Measurements from ENCODE around the gene ZNF236. TPM values are rescaled to one million over a fixed set of nuclear protein-coding genes. Genes with fewer than 3 reads are reported as not detected.

Gene ZNF236
- total and polyA plus RNA-seq, 4 donors = 0.83 to 8.2 (median 5.0) TPM

DNA sequence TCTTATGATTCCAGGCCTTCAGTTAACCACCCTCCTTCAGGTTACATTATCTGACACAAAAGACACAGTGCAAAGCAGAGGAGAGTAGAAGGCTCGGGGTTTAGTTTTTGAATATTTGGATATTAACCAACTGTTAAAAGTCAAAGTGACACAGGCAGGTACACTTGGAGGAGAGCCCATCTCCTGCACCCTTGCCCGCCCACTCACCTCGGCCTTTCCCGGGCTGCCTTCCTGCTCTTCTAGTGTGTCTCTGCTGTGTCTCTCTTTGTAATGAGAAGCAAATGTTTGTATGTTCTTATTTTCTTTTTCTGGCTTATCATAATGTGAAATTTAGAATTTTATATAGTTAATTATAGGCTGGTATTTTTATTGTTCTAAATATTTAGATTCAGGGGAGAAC, 35.1 kb downstream of the ZNF236 start:
- Histone ChIP-seq H3K36me3 (ENCODE audit: control insufficient read depth in 4 of 4, insufficient read depth in 3 of 4, low read depth in 1 of 4, low read length in 3 of 4) (peaks cover 0 to 14% (median 5%) of the 10 kb centered on the region in 4 donors), H3K27me3 (ENCODE audit: control insufficient read depth in 4 of 4, insufficient read depth in 4 of 4, low read length in 3 of 4) (no peaks in the 10 kb centered on the region), H3K27ac (ENCODE audit: low read depth in 1 of 2, low read length in 2 of 2) (no peak overlapping the region), H3K9ac (ENCODE audit: low read depth in 1 of 2, low read length in 2 of 2) (no peak overlapping the region), H3K4me1 (ENCODE audit: control insufficient read depth in 4 of 4, insufficient read depth in 4 of 4, low read length in 3 of 4) (peaks cover 0 to 8% (median 5%) of the 10 kb centered on the region in 4 donors), H3K9me3 (ENCODE audit: control insufficient read depth in 4 of 4, low read length in 3 of 4) (no peaks in the 10 kb centered on the region), H3K4me3 (ENCODE audit: low read depth in 1 of 3, low read length in 3 of 3) (no peak overlapping the region)
- DNase-seq (ENCODE audit: low spot score) = no peak
- TF ChIP-seq EGR1 (IDR thresholded peaks at IDR 0.05; ENCODE audit: low read depth in 2 of 2) (peak; percentile 80 to 81), NR2F2 (IDR thresholded peaks at IDR 0.05) (no peak), HNF4A (conservative IDR thresholded peaks at IDR 0.05) (peak in 1 of 2 donors; percentile 9), GABPA (IDR thresholded peaks at IDR 0.05 in 1 of 2, conservative IDR thresholded peaks at IDR 0.05 in 1 of 2) (no peak), RAD21 (IDR thresholded peaks at IDR 0.05) (no peak)
- TF ChIP-seq, protein P1, sequence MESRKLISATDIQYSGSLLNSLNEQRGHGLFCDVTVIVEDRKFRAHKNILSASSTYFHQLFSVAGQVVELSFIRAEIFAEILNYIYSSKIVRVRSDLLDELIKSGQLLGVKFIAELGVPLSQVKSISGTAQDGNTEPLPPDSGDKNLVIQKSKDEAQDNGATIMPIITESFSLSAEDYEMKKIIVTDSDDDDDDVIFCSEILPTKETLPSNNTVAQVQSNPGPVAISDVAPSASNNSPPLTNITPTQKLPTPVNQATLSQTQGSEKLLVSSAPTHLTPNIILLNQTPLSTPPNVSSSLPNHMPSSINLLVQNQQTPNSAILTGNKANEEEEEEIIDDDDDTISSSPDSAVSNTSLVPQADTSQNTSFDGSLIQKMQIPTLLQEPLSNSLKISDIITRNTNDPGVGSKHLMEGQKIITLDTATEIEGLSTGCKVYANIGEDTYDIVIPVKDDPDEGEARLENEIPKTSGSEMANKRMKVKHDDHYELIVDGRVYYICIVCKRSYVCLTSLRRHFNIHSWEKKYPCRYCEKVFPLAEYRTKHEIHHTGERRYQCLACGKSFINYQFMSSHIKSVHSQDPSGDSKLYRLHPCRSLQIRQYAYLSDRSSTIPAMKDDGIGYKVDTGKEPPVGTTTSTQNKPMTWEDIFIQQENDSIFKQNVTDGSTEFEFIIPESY (IDR thresholded peaks at IDR 0.05) = no peak
- WGBS = 37% methylated on average over 4 of the region's 4 CpGs

DNA sequence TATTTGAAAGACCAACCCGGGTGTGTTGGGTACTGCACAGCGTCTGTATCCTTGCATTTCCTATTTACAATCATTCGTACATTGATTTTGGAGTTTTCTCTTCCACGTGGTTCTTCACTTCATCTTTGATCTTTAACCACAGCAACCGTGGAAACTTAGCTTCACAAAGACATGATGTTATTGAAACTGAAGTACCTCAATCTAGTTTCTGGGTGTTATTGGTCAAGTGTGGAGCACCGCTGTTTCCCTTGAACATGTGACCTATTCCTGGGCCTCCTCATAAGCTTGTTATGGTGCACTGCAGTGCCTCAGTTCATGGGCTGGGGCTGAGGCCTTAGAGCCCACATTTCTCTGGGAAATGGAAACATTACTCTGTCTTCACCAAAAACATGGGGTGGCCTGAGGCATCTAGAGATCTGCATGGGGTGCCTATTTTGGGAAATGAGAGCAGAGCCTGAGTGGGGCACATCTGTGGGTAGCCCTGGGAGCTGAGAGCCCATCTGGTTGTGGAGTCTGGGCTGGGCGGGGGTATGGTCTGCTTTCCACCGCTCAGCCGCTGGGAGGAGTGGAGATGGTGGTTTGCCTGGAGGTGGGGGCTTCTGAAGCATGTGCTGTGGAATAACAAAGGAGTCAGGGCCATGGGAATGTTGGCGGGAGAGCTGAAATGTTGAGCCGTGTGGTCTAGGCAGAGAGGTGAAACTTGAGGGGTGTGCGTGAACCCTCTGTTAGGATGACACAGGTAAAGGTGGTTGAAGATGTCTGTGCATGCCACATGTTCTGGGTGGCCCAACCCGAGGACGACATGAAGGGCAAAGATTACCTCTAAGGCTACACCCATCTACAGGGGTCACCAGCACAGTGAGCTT, 37.4 kb downstream of the ZNF236 start:
- H3K36me3 ChIP-seq (ENCODE audit: control insufficient read depth in 4 of 4, insufficient read depth in 3 of 4, low read depth in 1 of 4, low read length in 3 of 4) = peaks cover 0 to 16% (median 5%) of the 10 kb centered on the region in 4 donors
- H3K27me3 ChIP-seq (ENCODE audit: control insufficient read depth in 4 of 4, insufficient read depth in 4 of 4, low read length in 3 of 4) = no peaks in the 10 kb centered on the region
- 93% methylated on average over 14 of the region's 14 CpGs for WGBS
- H3K9me3 ChIP-seq (ENCODE audit: control insufficient read depth in 4 of 4, low read length in 3 of 4) = no peaks in the 10 kb centered on the region
- H3K4me3 ChIP-seq (ENCODE audit: low read depth in 1 of 3, low read length in 3 of 3) = no peak overlapping the region
- peaks cover 0 to 8% (median 5%) of the 10 kb centered on the region in 4 donors for H3K4me1 ChIP-seq (ENCODE audit: control insufficient read depth in 4 of 4, insufficient read depth in 4 of 4, low read length in 3 of 4)
- TF ChIP-seq RXRA (IDR thresholded peaks at IDR 0.05) (no peak), RAD21 (IDR thresholded peaks at IDR 0.05) (no peak), EGR1 (IDR thresholded peaks at IDR 0.05; ENCODE audit: low read depth in 2 of 2) (no peak), TAF1 (conservative IDR thresholded peaks at IDR 0.05) (no peak)
- TF ChIP-seq, protein P2, sequence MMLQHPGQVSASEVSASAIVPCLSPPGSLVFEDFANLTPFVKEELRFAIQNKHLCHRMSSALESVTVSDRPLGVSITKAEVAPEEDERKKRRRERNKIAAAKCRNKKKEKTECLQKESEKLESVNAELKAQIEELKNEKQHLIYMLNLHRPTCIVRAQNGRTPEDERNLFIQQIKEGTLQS (IDR thresholded peaks at IDR 0.05) = no peak
- H3K27ac ChIP-seq (ENCODE audit: low read depth in 1 of 2, low read length in 2 of 2) = no peak overlapping the region
- no peak overlapping the region for H3K9ac ChIP-seq (ENCODE audit: low read depth in 1 of 2, low read length in 2 of 2)
- DNase-seq (ENCODE audit: low spot score) = no peak

DNA sequence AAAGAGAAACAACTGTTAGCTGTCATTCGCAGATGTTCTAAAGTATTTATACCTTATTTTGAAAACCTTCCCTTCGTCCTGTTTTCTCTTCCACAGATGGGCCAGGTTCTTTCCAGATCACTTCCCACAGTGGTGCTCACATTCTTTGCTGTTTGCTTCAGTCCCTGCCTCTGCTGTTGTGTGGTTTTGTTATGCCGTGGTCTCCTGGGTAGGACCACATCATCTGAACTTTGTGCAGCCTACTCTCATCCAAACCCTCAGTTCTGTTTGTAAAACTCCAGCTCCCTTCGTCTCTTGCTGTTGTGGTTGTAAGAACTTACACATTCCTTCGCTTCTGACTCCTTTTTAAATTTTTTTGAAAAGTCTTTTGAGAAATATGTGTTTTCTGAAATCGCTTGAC, 38.1 kb downstream of the ZNF236 start:
- DNase-seq (ENCODE audit: low spot score) = no peak
- H3K4me3 ChIP-seq (ENCODE audit: low read depth in 1 of 3, low read length in 3 of 3) = no peak overlapping the region
- TF ChIP-seq, protein P3, sequence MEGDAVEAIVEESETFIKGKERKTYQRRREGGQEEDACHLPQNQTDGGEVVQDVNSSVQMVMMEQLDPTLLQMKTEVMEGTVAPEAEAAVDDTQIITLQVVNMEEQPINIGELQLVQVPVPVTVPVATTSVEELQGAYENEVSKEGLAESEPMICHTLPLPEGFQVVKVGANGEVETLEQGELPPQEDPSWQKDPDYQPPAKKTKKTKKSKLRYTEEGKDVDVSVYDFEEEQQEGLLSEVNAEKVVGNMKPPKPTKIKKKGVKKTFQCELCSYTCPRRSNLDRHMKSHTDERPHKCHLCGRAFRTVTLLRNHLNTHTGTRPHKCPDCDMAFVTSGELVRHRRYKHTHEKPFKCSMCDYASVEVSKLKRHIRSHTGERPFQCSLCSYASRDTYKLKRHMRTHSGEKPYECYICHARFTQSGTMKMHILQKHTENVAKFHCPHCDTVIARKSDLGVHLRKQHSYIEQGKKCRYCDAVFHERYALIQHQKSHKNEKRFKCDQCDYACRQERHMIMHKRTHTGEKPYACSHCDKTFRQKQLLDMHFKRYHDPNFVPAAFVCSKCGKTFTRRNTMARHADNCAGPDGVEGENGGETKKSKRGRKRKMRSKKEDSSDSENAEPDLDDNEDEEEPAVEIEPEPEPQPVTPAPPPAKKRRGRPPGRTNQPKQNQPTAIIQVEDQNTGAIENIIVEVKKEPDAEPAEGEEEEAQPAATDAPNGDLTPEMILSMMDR (IDR thresholded peaks at IDR 0.05; ENCODE audit: low read depth, low read length, missing input control) = no peak
- TF ChIP-seq YY1 (IDR thresholded peaks at IDR 0.05) (no peak), FOXA2 (IDR thresholded peaks at IDR 0.05) (no peak), RAD21 (IDR thresholded peaks at IDR 0.05) (no peak), JUND (IDR thresholded peaks at IDR 0.05) (no peak)
- no peaks in the 10 kb centered on the region for H3K9me3 ChIP-seq (ENCODE audit: control insufficient read depth in 4 of 4, low read length in 3 of 4)
- peaks cover 0 to 8% (median 5%) of the 10 kb centered on the region in 4 donors for H3K4me1 ChIP-seq (ENCODE audit: control insufficient read depth in 4 of 4, insufficient read depth in 4 of 4, low read length in 3 of 4)
- 96% methylated on average over 6 of the region's 6 CpGs for WGBS
- no peak overlapping the region for H3K9ac ChIP-seq (ENCODE audit: low read depth in 1 of 2, low read length in 2 of 2)
- no peaks in the 10 kb centered on the region for H3K27me3 ChIP-seq (ENCODE audit: control insufficient read depth in 4 of 4, insufficient read depth in 4 of 4, low read length in 3 of 4)
- peaks cover 0 to 16% (median 4%) of the 10 kb centered on the region in 4 donors for H3K36me3 ChIP-seq (ENCODE audit: control insufficient read depth in 4 of 4, insufficient read depth in 3 of 4, low read depth in 1 of 4, low read length in 3 of 4)
- no peak overlapping the region for H3K27ac ChIP-seq (ENCODE audit: low read depth in 1 of 2, low read length in 2 of 2)

Data from liver (tissue), 9 donors.